GM20431 (cell line): ENCODE measurements around the gene TRUB1.
"Not testable (repeated sequence)": the region's sequence is repeated elsewhere in the genome, so short reads cannot be mapped to it uniquely, and the experiment has no call there.

ENCODE experiments used
- in situ Hi-C: fragments of 300-500 bp; cut with MseI, MboI; formaldehyde crosslinking; loops from one replicate; pipeline ENCODE4 v1.15.0; 2020; ENCODE audit warnings: low sequenced_read_pairs; ENCODE audit not compliant: unreplicated experiment

TRUB1 gene

DNA sequence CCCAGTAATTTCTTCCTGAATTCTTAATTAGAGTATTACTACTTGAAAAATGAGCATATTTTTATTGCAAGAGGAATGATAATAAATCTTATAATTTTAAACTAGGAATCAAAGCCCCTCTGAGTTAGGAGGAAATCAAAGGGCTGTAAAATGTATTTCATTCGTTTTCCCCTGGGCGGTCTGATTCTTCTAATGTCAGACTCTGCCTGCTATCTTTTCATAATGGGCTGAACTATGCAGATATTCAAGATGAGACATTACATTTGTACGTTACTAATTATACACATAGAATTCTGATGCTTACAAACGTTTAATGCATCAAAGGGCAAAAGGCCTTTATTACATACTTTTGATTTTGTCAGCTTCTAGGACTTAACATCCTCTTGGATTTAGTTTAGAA, 16.0 kb upstream of the TRUB1 start:
- in situ Hi-C loops, result no loop called here

DNA sequence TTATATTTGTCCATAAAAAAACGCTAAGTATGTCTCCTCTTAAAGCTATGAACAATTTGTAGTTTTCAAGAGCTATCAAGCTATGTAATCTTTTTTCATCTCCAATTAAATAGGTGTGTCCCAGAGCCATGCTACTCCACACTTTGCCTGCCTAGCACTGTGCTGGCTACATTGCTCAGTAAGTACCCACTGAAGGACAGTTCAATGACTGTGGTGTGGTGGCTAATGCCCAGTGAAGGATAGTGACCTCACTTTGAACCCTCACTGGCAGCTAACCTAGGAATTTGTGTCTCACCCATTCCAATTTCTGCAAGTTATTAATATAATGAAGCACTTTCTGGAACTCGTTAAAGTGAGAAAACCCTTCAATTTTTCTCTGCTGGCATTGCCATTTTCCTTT, 14.4 kb upstream of the TRUB1 start:
- in situ Hi-C loops, result no loop called here

DNA sequence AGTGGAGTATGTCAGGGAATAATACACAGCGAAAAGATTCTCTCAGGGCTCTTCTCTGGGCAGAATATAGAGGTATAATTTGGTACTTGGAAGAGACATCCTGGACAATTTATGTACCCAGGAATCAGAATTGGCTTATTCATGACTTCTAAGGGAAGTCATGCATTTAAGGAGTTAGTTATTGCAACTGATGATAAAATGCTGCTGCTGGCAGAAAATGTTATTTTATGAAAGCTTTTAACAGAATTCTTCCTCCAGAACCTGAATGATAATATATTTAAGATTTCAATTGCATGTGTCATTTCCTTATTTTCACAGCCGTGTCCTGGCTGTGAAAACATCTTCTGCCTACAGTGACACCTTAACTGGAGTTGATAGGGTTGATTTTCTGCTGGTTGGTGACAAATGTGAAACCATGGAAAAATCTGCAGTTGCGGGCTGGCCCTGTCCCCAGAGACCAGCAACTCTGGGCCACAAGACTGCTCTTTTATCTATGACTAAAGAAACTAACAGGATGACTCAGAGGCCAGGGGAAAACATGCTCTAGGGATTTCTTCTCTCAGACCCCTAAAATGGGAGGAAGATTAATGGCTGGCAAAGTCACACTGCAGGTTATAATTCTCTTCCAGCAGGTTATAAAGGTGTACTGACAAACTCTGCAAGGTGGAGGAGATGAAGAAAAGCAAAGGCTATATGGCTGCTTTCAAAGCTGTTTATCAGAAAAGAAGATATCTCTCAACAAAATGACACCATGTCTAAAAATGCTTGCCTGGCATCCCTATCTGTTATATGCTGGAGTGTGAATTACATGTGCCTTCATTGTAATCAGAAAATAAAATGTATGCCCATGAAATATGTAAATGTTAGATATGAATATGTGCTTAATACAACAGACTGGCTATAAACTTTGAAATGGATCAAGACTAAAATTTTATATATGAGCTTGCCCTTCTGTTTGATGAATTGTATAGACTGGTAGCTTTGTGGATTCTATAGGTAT, 12.1 kb upstream of the TRUB1 start:
- in situ Hi-C loops, result no loop called here

DNA sequence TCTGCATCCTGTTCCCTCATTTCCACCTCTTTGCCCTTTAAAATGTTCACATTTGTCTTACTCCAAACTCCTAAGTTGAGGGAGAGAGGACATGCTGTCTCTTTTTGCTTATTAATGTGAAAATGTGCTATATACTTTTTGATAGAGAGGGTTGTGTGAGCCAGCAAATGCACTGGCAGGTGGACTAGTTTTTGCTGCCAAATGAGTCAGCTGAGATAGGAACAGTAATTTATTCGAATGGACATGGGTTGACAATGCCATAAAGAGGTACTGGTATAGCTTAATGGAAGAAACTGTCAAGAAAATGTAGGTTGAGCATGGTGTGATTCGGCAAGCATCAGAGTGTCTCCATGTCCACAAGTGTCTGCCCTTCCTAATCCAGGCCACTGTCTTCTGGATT, 9.2 kb upstream of the TRUB1 start:
- in situ Hi-C loops, result no loop called here

DNA sequence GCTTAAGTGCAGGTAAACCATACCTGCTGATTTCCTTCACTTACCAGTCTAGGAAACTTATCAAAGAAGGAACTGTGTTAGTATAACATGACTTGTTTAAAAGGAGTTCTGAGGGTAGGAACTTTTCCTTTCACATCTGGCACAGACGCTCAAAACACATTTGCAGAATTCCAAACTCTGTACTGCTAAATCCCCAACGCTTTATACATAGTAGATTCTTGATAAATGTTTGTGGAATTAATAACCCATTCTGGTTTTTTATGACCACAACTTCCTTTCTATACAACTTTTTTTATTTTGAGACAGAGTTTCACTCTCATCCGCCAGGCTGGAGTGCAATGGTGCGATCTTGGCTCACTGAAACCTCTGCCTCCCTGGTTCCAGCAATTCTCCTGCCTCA, 7.7 kb upstream of the TRUB1 start:
- in situ Hi-C loops, result no loop called here

DNA sequence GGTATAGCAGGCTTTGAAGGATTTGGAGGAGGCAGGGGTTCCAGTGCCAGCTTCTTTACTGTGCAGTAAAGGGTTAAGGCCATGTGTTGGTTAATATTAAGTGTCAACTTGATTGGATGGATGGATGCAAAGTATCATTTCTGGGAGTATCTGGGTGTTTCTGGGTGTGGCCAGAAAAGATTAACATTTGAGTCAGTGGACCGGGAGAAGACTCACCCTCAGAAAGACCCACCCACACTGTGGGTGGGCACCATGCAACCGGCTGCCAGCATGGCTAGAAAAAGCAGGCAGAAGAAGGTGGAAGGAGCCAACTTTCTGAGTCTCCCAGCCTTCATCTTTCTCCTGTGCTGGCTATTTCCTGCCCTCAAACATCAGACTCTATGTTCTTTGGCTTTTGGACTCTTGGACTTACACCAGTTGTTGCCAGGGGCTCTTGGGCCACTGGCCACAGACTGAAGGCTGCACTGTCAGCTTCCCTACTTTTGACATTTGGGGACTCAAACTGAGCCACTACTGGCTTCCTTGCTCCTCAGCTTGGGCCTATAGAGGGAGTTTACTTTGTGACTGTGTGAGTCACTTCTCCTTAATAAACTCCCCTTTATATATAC, 6.8 kb upstream of the TRUB1 start:
- in situ Hi-C loops, result no loop called here

DNA sequence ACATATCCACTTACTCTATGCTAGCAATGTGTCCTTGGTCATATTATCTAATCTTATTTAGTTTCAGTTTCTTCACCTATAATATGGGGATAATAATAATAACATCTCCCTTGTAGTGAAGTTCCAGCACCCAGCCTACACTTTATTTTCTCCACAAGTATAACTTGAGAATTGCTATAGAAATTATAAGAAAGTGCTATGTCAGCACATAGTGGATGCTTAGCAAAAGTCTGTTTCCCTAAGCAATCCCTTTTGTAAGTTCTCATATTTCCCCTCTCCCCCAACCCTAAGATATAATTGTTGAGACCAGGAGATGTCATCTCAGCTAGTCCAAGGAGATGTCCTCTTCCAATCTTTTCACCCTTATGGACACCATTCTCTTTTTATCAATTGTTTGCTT, 5.8 kb upstream of the TRUB1 start:
- in situ Hi-C loops, result no loop called here

DNA sequence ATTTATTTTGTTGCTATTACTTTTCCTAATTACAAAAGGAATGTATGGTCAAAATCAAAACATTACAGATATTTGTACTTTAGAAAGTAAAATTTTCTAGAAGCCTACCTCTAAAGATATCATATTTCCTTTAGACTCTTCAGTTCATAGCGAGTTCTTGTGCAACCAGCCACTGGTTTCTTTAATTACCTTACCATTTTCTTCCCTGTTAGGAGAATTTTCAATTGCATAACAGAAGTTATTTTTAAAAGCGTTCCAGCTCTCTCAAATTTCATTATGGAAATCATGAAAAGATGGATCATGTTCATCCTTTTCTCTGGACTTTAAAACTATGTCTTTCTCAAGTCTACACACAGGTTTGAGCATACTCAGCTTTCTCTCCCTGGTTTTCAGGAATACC, 5.0 kb upstream of the TRUB1 start:
- in situ Hi-C loops, result no loop called here

DNA sequence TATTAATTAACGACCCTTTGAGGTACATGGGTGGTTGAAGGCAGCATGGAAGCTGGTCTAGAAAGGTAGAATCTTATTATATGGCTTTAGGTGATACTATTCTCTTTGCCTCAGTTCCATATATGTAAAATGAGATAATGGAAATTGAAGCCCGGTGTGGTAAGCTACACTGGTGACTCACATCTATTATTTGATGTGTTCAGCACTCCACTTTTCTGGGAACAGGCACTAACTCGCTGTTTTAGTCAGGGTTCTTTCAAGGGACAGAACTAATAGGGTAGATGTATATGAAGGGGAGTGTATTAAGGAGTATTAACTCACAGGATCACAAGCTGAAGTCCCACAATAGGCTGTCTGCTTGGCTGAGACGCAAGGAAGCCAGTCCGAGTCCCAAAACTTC, 4.4 kb upstream of the TRUB1 start:
- in situ Hi-C loops, result no loop called here

DNA sequence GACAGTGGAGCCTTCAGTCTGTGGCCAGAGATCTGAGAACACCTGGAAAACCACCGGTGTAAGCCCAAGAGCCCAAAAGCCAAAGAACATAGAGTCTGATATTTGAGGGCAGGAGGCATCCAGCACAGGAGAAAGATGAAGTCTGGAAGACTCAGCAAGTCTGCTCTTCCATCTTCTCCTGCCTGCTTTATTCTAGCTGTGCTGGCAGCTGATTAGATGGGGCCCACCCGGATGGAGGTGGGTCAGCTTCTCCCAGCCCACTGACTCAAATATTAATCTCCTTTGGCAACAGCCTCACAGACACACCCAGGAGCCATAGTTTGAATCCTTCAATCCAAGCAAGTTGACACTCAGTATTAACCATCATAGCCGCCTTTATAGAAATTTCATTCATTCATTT, 4.0 kb upstream of the TRUB1 start:
- in situ Hi-C loops, result not testable (repeated sequence)

DNA sequence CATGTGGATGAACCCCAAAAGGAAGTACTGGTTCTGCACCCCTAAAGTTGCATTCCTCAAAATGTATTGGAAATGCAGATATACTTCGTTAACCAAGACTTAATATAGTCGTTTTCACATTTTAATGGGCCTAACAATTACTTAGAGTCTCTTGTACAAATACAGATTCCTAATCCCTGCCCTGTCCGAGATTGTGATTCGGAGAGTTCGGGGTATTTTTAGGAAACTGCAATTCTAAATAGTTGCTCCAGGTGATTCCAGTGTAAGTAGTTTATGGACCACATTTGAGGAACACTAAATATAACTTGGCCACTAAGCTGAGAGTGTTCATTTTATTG, 830 bp downstream of the TRUB1 start:
- in situ Hi-C loops, result no loop called here

DNA sequence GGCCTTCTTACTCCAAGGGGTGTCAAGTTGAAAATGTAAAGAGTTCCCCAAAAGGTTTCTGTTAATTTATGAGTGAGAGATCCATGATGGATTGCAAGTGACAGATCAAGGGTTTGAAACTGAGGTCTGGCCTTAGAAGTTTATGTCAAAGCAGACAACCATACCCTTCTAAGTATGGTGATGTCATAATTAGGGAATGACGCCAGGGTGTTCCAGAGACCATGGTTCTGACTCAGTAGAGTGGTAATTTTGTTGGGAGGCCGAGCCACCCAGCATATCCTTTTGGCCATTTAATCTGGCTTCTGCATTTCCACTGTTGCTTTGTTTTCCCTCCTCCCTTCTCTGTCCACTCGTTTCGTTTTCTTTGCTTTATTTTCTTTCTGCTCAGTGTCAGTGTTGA, 2.7 kb downstream of the TRUB1 start:
- in situ Hi-C loops, result no loop called here

DNA sequence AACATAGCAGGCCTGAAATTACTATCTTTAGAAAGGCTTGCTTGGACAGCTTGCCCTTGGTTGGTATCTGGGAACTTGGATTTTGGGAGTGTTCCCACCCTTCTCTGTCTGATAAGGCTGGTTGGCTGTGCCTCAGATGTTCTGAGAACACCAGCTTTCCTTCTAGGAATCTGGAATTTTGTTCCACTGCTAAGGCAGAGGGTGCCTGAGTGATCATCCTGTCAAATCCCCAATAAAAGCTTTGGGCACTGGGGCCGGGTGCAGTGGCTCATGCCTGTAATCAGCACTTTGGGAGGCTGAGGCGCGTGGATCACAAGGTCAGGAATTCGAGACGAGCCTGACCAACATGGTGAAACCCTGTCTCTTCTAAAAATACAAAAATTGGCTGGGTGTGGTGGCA, 5.0 kb downstream of the TRUB1 start:
- in situ Hi-C loops, result no loop called here

DNA sequence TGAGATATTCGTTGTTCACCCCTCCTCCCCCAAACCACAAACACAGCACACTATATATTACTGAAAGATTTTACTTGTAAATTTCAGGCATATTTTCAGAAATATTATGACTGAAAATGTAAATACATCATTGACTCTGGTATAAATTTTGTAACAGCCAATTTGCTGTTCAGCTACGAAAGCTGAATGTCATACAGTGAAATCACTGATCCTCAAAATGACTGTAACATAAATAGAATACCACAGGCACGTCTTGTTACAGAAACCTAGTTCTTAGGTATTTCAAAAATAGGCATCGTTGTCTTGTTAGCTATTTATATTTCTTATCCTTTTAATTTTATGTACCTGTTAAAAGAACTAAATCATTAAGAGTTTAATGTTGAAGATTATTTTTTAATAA, 15.1 kb downstream of the TRUB1 start:
- in situ Hi-C loops, result no loop called here

DNA sequence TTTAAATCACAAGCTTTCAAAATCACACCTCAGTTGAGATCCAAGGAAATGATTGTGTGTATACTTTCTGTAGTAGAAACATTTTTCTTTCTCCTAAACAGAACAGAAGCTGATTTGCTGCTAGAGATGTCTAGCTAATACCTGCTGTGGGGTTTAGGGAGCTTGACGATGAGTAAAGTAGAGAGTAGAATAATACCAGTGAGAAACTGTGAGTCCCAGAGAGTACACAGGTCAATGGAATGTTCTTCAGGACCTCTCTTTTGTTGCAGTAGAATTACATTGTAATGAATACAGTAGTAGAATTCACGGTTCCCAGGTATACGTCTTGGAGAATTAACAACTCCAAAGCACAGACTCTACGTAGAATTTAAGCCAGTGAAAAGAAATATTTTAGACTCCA, 18.0 kb downstream of the TRUB1 start:
- in situ Hi-C loops, result no loop called here

DNA sequence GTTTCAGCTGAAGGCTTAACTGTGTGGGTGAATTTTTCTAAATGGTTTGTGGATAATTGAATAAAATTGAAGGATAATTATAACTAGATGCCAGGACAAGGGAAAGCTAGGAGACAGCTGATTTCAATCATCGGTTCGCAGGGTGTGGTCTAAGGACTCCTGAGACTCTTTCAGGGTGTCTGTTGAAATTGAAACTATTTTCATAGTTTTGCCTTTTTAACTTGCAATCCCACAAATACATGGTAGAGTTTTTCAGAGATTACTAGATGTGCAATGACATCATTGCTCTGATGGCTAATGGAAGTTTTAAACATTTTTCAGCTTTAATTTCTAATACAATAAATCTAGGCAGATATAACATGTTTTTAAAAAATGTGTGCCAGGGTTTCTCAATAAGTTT, 18.5 kb downstream of the TRUB1 start:
- in situ Hi-C loops, result no loop called here

DNA sequence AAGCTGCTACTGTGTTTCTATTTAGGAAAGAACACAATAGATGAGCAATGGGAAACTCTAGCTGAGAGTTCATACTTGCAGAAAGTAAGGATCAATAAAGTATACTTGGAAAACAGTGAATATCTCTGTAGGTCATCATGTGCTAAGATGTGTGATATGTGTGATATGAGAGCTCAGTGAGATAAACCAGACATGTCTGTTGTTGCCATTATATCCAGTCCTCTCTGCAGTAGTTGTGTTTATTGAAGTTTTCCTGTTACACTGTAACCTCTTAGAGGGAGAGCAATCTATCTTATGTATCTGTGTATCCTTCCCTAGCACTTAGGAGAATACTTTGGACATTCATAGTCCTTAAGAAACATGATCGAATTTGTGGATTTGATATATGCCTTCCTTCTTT, 19.1 kb downstream of the TRUB1 start:
- in situ Hi-C loops, result no loop called here

DNA sequence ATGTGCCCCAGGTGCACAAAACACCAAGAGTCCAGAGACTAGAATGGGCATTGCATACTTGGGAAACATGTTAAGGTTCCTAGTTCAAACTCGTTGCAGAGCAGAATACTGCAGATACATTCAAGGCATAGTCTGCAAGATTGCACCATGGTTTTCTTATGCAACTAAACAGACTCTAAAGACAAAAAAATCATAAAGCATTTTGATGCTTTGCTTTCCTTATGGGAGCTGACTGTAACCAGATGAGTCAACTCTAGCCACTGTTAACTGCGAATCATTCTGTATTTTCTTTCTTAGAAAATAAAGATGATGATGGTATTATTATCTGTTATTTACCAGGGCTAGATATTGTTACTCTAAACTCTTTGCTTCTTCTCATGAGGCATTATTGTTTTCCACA, 19.7 kb downstream of the TRUB1 start:
- in situ Hi-C loops, result no loop called here

DNA sequence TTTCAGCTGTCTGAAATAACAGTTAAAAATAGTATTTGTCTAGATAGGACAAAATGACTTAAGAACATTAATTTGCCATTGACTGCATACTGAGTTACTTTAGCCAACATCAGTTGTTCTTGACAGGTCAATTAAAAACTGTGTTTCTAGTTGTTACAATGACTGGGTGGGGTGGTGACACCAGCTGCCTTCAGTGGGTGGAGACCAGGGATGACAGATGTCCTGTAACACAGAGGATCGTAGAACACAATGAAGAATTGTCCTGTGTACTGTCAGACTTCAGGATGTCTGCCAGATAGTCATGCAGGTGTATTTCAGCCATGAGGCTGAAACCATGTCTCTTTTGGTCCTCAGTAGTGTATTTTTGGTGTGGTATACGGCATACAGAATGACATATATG, 24.4 kb downstream of the TRUB1 start:
- in situ Hi-C loops, result no loop called here

DNA sequence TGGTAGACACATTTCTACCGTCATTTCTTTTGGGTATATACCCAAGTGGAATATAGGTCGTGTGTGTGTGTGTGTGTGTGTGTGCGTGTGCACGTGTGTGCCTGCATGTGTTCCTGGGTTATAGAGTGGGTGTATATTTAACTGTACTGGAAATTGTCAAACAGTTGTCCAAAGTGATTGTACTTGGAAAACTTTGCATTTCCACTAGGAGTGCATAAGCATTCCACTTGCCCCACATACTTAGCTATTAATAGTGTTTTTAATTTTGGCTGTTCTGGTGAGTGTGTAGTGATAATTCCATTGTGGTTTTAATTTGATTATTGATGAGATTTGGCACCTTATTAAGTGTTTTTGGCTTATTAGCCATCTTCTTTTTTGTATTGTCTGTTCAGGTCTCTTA, 25.9 kb downstream of the TRUB1 start:
- in situ Hi-C loops, result no loop called here

DNA sequence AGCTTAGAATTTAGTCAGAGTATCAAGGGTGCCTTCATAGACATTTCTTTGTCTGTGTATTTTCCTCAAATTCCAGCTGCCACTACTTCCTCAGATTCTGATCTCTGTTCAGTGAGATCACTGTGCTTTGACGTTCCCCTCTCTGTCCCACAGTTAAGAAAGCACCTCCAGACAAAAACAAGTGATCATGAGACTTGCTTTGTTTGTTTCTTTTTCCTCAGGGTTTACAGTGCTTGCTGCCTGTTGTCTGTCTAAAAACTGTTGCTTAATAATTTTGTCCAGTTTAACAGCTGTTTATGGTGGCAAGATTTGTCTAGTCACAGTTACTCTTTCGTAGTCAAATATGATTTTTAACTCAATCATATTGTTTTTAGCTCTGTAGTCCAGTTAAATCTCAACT, 29.1 kb downstream of the TRUB1 start:
- in situ Hi-C loops, result no loop called here

DNA sequence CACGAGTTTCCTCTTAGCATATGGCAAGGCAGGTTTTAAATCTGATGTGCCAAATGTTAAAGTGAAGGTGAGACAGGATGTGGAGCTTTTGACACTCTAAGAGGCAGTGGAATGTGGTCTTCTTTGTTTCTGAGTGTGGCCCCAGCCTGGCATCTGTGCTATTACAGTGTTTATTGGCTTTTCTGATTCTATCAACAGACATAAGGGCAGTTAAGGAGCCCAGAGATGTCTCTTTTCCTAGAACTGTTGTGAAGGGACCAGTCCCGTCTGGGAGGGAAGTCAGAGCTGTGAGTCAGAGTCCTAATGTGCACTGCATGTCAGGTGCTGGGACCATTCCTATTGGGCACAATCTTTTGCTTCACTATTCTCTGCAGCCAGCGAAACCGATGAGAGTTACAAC, 32.5 kb downstream of the TRUB1 start:
- in situ Hi-C loops, result no loop called here
